T-helper 1 cell (primary cell): ENCODE measurements around the gene PCDHA6.
"Not testable (repeated sequence)": the region's sequence is repeated elsewhere in the genome, so short reads cannot be mapped to it uniquely, and the experiment has no call there.

ENCODE experiments used
- DNase-seq, 5 donors: peaks; one replicate each; pipeline ENCODE4 v3.0.0-alpha.2; 2012 to 2020
- total RNA-seq, 4 donors: gene quantifications; one replicate each; lab custom pipeline; 2026; lab: John Stamatoyannopoulos, UW

The PCDHA6 gene
- 0 reads per million in 4 donors for total RNA-seq

GRCh38 chr5:140827704-140828361 lies at the start of gene PCDHA6:
Gene PCDHA6 (plus strand): TSS chr5:140827960. CDS start chr5:140828092, 132 bp downstream.
- DNase-seq, result no peak

- DNase-seq, result no peak
These were observed 47.2 kb upstream of the PCDHA6 start for GRCh38 chr5:140780512-140780911.

GRCh38 chr5:140785905-140786686 lies 41.7 kb upstream of the PCDHA6 start, which contains the start of gene PCDHA1:
Gene PCDHA1 (plus strand): TSS chr5:140786140.
- no peak for DNase-seq

- not testable (repeated sequence) for DNase-seq
These were observed 40.3 kb upstream of the PCDHA6 start for GRCh38 chr5:140787422-140787821.

- not testable (repeated sequence) for DNase-seq
These were observed 39.8 kb upstream of the PCDHA6 start for GRCh38 chr5:140787849-140788504.

- no peak for DNase-seq
These were observed 36.7 kb upstream of the PCDHA6 start for GRCh38 chr5:140791089-140791488.

- no peak for DNase-seq
These were observed 33.0 kb upstream of the PCDHA6 start, which contains the start of gene PCDHA2 for GRCh38 chr5:140794595-140795258. Gene PCDHA2 (plus strand): TSS chr5:140794852.

GRCh38 chr5:140795259-140795641 lies 32.5 kb upstream of the PCDHA6 start:
- no peak for DNase-seq

- not testable (repeated sequence) for DNase-seq
These were observed 31.6 kb upstream of the PCDHA6 start for GRCh38 chr5:140796072-140796717.

- no peak for DNase-seq
These were observed 31.1 kb upstream of the PCDHA6 start for GRCh38 chr5:140796718-140797095.

GRCh38 chr5:140800816-140801493 lies 26.8 kb upstream of the PCDHA6 start, which contains the start of gene PCDHA3:
Gene PCDHA3 (plus strand): TSS chr5:140801057.
- no peak for DNase-seq

- DNase-seq, result no peak
These were observed 26.3 kb upstream of the PCDHA6 start for GRCh38 chr5:140801494-140801841.

- not testable (repeated sequence) for DNase-seq
These were observed 25.4 kb upstream of the PCDHA6 start for GRCh38 chr5:140802381-140802780.

- no peak for DNase-seq
These were observed 24.9 kb upstream of the PCDHA6 start for GRCh38 chr5:140802781-140803271.

- no peak for DNase-seq
These were observed 20.7 kb upstream of the PCDHA6 start, which contains the start of gene PCDHA4 for GRCh38 chr5:140806834-140807775. Gene PCDHA4 (plus strand): TSS chr5:140807068.

GRCh38 chr5:140808241-140808888 lies 19.4 kb upstream of the PCDHA6 start:
- not testable (repeated sequence) for DNase-seq

- no peak for DNase-seq
These were observed 18.9 kb upstream of the PCDHA6 start for GRCh38 chr5:140808889-140809291.

- DNase-seq, result no peak
These were observed 6.1 kb upstream of the PCDHA6 start, which contains the start of gene PCDHA5 for GRCh38 chr5:140821375-140822280. Gene PCDHA5 (plus strand): TSS chr5:140821613.

- DNase-seq, result no peak
These were observed 5.5 kb upstream of the PCDHA6 start for GRCh38 chr5:140822281-140822629.
